Spleen (tissue), 7 donors: Measurements from ENCODE around the gene AHCTF1.

Source experiments
- CTCF ChIP-seq, 11 experiments: fragments of 200-600 bp in 7 of 11; fragments of 450-650 bp in 4 of 11; sonication (generic) in 4 of 11; IDR thresholded peaks in 8 of 11; conservative IDR thresholded peaks in 3 of 11; 1 replicate in 7 of 11; 2 replicates in 4 of 11; pipeline versions ENCODE4 v1.4.0 to v1.8.0; 2016 to 2021; ENCODE audit warnings: antibody characterized with exemption in 11 of 11, inconsistent platforms in 4 of 11, mild to moderate bottlenecking in 1 of 11
- POLR2A ChIP-seq, 3 donors: fragments of 450-650 bp; IDR thresholded peaks; one replicate each; pipeline ENCODE4 v1.5.1; 2017; ENCODE audit warnings: antibody characterized with exemption in 3 of 3, mild to moderate bottlenecking in 1 of 3
- donor health status: DM: no; HTN: no; CAD: no; lungs with moderate emphysema.
- donor health status: DM: no; HTN: no; CAD: no.
- donor health status: DM: no; HTN: no; CAD: no.

- TF ChIP-seq POLR2A (IDR thresholded peaks at IDR 0.05) (no peak), CTCF (IDR thresholded peaks at IDR 0.05 in 8 of 11, conservative IDR thresholded peaks at IDR 0.05 in 3 of 11) (no peak)
These were observed 65.8 kb downstream of the AHCTF1 start for GRCh38 chr1:246865921-246866320.
